EL (cell line): ENCODE measurements around the gene GAN.
A peak's percentile ranks its signal among the peaks of the same experiment; 100 is the strongest.
"Not testable (repeated sequence)": the region's sequence is repeated elsewhere in the genome, so short reads cannot be mapped to it uniquely, and the experiment has no call there.

Experiments
- DNase-seq: peaks from one replicate; pipeline ENCODE4 v3.0.0-alpha.2; 2016

GAN gene

DNA sequence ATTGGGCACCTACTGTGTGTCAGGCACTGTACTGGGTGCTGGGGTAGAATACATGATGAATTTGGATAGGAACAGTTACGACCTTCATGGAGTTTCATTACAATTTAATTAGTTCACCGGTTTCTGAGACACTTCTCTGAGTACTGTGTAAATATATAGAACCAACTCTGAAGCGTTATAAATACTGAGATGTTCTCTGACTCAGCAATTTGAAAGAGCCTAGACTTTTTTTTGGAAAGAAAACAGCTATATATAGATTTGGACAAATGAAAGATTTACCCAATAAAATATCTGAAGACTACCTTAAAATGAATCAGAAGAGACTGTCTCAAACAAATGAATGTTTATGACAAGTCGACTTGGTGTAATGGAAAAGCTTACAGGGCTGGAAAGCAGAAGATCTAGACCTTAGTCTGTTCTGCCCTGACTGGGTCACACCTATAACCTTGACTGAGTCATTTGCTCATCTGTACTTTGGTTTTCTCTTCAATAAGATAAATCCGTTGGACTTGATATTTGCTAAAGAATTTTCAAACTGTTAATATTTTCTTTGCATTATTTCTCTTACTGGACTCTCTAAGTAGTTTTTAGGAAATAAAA lies 4.6 kb upstream of the GAN start:
- no peak for DNase-seq

DNA sequence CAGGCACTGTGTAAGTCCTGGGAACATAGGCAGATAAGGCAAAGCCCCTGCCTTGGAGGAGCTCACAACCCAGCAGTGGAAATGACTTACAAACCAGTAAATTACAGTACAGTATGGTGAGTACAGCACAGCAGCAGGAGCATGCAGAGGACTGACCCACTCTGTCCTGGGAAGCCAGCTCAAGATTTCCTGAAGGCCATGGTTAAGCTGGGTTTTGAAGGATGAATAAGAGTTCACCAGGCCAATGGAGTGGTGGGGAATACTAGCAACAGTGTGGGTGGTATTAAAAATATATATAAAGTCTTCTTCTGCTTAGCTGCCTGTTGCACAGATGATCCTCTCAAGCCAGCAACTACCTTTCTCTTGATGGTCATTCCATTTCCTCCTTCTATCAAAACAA lies 3.0 kb upstream of the GAN start:
- DNase-seq, result no peak

DNA sequence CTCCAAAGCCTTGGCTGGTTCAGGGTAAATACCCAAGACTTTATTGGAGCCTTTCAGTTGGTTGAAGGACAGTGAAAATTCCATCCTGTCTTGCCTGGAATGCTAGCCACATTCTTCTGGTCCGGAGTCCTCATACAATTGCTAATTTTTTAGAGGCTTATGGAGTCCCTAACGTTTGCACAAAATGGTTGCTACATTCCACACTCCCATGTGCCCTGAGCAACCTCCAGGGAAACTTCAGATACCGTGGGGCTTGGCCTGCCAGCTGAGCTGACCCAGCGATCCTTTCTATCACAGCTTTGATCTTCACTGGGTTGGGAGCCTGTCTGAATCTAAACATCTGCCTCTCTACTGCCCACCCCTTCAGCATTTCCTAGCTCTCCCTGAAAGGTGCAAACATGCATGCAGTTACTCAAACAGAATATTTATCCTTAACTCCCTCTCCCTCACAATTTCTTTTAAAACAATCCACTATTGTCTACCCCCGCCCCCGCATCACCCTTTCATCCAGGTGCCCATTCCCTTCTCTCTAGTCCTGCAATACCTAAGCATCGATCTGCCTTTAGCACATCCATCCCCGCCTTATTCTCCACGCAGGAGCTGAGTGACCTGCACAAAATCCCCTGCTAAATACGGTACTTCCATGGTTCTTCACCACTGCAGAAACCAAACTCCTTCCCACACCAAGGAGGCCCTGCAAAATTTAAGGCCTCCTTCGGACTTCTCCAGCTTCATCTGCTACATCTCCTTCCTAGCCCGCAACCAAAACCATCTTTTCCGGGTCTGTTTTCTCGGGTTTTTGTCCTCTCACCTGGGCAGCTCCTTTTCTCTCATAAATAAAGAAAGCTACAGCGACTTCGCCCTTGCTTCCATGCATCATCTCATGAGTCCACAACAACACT lies 810 bp upstream of the GAN start:
- peak; percentile 46 for DNase-seq

DNA sequence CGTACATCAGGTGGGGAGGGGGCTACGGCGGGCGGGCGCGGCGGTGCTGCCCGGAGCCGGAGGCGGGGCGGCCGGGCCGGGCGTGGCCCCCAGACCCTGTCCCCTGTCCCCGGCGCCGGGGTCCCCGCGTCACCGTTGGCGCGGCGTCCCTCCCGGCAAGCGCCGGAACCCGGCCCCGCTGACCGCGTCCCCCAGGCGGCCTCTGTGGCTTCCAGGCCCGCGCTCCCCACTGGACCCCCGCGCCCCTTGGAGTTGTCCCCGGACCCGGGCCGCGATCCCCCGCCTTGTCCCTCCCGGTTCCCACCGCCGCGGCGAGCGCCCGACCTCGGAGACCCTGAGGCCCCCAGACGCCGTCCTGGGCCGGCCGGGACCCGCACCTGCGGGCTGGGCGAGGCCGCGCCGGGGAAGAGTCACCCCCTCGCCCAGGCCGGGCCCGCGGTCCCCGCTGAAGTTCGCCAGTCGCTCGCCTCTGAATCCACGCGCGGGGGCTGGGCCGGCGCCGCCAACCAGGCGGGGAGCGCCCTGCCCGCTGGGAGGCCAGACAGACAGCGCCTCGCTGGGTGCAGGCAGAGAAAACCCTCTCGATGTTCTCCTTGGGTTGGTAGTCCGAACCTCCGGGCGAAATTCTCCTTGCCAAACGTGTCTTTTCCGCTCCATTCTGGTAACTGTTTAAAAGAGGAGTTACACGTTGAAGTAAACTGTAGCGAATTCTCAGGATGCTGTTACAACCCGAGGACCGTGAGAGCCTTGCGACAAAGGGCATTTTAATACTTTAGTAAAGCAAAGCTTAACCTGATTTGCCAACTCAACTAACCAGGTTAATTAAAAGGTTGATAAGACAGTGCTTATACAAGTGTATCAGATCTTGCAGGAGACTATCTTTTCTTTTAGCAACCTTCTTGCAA lies 761 bp downstream of the GAN start:
- peak; percentile 63 for DNase-seq

DNA sequence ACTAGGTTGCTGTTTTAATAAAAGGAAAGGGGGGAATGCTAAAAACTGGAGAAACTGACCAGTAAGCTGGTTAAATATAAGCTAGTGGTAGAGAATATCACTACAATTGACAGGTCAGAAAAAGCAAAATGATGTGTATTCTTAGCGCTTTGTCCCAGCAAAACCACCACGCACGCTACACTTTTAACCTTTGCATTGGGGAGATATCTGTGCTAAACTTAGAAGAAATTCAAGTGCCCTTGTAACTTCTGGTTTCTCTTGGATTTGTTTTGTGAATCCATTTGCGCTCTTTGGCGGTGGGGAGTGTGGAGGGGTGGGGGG lies 1.4 kb downstream of the GAN start:
- DNase-seq, result no peak

DNA sequence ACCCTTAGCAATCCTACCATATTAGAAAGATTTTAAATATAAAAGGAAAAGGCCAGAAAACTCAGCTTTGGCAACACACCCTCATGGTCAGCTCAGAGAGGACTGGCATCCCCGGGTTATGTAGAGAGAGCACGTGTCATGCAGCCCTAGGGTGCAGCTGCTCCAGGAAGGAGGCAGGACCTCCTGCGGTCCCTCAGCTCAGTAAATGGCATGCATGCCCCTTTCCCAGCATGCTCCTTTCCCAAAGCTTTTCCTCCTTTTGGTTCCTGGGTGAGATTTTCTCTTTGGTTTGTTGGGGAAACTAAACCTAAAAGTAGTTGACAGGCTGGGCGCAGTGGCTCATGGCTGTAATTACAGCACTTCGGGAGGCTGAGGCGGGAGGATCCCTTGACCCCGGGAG lies 3.9 kb downstream of the GAN start:
- peak; percentile 50 for DNase-seq

DNA sequence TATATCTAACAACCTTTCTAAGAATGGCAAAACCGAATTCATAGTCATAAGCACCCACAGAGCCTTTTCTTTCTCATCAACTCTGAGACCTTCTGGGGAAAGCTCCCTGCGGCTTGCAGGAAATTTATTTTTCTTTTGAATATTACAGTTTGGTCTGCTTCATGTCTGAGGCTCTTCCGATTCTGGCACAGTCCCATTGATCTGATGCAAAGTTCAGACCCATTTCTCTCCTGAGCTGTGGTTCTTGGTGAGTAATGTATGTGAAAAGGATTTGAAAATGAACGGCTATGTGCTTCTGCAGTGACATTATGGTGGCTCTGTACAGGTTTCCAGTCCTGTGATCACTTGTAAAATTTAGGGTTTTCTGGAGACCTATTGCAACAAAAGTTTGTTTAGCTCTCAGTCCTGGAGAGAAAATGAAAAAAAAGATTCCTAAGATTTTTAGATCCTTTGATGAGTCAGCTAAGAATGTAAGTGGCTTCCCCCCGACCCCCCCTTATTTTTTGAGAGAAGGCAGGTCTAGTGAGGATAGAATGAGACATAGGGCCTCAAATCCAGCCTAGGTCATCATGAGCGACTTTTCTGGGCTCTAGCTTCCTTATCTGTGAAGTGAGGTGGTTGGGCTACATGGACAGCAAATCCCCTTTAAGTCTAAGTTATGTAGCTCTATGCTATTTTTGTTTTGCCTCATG lies 4.6 kb downstream of the GAN start:
- DNase-seq, result peak; percentile 87

DNA sequence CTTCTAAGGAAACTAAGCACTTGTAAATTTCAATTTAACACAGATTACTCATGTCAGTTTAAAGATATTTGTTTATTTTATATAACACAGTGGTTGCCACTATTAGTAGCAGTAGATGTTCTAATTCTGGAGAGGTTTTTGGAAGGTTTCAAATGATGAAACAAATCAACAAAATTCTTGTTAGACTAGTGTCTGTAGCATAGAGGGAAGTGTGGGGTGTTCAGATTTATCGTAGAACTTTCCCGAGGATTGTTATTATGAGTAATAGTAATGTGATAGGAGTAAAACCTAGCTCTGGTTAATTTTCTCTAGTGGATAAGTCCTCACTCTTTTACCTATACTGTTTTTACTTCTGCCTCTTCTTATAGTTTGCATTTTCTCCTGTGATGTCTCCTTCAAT lies 6.3 kb downstream of the GAN start:
- DNase-seq, result no peak

DNA sequence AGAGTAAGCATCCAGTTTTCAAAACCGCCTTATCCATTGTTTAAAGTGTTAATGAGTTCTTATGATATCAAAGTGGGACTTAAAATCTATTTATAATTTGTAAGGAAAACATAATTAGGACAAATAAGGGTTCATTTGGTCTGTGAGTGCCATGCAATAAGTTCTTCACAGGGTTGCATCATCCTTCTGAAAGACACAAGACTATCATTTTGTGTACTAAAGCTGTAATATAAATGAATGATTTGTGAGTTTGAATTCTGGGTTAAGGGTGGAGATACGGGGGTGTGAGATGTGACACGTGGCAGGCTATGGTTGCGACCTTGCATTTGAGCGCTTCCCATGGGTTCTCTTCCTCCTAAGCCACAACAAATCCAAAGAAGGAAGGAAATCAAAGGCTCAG lies 6.8 kb downstream of the GAN start:
- no peak for DNase-seq

DNA sequence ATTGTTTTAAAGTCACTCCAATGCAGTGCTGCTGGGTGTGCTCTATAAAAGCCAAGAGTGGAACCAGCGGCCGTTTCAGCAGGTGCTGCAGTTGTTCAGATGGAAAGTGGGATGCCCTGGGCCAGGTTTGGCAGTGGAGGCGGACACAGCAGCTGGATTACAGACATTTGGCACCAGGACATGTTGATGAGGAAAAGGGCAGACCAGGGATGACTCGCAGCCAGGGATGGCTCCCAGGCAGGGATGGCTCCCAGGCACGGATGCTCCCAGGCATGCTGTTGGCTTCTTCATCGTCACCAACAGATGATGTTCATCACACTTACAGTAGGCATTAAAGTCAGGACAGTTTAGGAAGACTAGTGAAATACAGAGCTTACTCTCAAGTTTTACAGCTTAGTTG lies 10.0 kb downstream of the GAN start:
- peak; percentile 47 for DNase-seq

DNA sequence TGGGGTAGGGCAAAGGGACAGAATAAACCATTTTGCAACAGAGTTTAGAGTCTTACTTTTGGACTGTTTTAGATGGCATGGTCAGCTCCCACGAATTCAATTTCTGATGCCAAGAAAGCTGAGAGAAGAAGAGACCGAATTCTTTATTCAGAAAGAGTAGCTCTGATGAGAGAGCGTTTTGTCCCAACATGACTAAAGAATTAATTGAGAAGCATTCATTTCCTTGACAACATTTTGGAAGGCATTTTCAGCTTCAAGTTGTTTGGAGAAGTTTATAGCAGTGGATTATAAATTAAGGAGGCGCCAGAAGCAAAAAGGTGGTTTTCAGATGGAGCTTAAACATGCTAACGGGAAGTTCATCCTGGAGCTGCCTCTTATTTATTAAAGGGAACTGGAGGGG lies 12.2 kb downstream of the GAN start:
- DNase-seq, result no peak

DNA sequence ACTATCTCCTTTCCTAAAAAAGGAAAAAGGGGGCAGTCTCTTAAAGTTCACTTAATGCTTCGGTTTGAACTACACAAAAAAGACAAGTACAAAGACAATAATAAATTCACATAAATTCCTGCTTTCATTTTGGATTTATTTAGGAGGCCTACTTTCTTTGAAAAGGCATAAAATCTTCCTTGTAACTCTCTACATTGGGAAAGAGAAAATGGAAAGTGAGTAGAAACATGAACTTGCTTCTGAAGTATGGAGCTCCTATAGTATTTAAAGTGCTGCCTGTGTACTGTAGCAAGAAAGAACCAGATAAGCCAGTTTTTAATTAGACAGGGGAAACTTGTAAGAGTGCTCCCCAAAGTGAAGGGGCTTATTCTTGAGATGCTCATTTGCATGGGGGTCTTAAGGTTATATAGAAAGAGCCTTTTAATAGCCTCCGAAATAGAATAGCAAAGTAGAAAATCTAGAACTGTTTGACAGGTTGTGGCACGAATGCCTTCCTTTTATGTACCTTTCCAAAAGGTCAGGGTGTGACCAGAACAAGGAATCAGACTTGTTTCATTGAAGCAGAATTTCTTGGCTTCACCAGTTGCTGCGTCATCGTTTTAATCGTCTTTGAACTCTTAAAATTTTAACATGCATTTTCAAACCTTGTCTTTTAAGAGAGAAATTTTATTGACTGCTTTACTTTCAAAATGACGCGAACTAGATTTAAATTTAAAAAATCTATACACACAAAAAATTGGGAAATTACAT lies 12.9 kb downstream of the GAN start:
- DNase-seq, result no peak

DNA sequence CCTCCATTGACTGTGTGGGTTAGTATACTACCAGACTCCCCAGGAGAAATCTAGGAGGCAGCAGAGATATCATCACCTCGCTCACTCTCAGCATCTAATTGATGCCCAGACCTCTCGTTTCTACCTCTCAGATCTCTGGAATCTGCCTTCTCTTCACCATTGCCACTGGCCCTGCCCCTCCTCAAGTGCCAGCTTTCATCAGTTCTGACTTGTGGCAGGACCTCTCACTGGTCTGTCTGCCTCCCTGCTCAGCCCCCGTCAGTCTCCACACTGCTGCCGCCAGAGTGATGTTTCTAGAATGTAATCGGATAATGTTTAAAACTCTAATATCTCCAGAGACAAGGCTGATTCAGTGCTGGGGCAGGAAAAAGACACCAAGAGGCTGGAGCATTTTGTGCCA lies 15.2 kb downstream of the GAN start:
- DNase-seq, result no peak

DNA sequence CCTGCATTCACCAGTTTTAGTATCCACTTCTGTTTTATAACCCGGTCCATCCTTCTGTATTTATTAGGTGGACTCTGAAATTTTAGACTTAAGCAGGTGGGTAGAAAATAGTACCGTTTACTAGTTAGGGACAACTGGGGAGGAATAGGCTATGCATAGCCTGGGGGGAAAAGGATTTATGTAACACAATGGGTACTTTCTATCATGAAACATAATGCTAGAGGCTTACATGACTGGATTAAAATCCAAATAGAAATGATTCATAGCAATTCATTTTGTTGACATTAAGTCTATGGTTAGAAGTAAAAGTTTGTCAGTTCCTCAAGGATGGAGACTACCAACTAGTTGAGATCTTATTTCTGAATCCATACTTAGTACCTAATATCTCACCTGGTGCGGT lies 18.6 kb downstream of the GAN start:
- DNase-seq, result no peak

DNA sequence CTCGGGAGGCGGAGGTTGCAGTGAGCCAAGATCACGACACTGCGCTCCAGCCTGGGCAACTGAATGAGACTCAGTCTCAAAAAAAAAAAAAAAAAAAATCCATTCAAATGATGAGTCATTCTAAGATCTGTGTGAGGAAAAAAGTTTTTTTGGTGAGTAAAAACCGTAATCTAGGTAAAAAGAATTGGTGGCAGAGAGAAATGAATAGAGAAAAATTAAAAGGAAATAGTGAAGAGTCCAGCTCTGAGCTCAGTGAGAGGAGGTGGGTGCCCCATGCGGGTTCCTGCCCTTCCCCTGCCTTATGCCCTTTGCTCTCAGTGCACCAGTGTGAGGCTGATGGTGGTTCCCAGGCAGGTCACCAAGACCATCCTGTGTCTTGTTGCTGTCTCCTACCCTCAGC lies 20.9 kb downstream of the GAN start:
- no peak for DNase-seq

DNA sequence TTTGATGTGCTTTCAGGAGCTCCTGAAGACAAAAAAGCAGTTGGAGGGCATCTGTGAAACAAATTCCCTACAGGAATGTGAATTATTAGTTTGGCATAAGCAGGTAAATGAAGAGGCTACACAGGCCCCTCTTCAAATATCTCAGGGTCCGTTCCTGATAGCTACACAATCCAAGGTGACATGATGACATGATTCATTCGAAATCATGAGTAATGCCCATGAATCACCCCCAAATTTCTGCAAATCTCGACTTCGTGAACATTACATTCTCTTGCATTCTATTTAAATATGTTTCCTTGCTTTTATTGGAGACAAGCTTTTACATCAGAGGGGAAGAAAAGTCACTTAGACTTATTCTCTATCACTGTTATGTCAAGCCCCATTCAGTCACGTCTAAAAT lies 22.3 kb downstream of the GAN start:
- peak; percentile 34 for DNase-seq

DNA sequence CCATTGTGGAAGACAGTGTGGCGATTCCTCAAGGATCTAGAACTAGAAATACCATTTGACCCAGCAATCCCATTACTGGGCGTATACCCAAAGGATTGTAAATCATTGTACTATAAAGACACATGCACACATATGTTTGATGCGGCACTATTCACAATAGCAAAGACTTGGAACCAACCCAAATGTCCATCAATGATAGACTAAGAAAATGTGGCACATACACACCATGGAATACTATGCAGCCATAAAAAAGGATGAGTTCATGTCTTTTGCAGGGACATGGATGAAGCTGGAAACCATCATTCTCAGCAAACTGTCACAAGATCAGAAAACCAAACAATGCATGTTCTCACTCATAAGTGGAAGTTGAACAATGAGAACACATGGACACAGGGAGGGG lies 30.4 kb downstream of the GAN start:
- not testable (repeated sequence) for DNase-seq

DNA sequence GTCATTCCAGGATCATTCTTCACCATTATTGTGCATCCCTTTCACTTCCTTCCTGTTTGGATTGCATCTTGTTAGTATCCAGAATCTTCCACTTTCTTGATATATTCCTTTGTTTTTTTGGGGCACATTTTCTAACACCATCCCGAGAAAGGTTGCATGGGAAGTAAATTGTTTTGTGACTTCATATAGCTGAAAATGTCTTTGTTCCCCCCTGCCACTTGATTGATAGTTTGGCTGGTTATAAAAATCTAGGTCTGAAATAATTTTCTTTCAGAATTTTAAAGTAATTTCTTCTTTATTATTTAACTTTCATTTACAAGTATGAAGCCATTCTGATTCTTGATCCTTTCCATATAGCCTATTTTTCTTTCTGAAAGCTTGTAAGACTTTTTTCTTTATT lies 32.7 kb downstream of the GAN start:
- DNase-seq, result no peak

DNA sequence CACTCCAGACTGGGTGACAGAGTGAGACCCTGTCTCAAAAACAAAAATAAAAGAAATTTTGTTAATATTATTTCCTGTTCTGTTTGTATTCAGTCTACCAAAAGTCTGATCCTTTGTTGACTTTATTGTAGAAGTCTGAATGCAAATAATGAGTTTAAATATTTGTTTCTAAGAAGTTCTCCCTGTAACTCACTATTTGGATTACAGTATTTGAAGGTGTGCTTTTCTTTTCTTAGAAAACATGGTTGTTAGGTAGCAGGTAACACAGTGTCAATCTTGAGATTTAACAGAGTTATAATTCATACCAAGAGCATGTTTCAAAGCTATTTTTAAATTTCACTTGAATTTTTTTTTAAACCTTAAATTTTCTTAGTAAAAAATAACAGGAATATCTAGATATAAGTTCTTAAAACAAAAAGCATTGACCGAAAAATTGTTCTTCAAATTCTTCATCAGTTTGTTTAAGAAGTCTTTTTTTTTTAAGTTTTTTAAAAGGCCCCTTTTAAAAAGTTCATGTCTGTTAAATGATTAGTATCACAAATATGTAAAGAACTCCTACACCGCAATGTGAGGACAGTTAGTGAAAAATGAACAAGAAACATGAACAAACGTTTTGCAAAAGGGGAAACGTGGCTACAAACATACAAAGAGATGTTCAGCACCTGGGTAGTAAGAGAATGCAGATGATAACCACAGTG lies 35.0 kb downstream of the GAN start:
- no peak for DNase-seq

DNA sequence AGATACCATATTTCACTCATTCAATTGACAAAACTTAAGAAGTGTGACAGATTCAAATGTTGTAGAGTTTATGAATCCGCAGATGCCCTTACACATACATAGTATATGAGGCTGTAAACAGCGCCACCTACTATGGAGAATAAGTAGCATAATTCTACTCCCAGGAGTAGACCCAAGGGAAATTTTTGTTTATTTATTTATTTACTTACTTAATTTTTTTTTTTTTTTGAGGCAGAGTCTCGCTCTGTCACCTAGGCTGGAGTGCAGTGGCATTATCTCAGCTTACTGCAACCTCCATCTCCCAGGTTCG lies 35.5 kb downstream of the GAN start:
- DNase-seq, result no peak

DNA sequence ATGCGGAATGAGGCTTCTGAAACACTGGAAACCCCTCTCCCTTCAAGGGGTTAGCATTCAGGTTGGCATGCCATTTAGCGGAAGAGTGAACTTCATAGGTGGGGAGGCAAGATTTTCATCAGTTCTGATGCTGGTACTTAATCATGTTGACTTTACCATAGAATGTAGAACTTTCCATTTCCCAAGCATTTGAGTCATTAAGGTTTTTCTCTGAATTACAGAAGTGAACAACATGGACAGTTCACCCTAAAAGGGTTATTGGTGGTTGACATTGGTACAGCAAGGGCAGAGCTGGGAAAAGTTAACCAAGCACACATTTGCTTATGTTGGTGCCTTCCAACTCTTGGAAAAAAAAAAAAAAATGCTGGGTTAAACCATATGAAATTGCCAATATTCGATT lies 39.1 kb downstream of the GAN start:
- DNase-seq, result no peak

DNA sequence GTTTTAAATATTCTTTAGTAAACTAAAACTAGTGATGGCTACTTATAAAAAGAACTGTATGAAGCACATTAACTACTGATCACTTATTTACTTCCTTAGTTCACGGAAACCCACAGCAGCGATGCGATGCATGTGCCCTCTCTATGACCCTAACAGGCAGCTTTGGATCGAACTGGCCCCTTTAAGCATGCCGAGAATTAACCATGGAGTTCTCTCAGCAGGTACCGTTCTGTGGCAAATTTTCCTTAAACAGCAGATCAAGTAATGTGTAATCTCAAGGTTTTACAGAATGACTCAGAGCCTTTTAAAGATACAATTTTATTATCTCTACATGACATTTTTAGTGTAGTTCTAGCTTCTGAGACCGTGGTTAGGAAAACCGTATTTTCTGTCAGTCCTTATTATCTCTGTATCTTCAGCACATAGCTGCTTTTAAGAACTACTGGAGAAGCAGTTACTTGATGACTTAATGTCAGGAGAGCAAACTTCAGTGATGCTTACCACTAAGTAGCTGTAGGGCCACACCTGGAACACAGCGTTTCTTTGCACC lies 43.0 kb downstream of the GAN start:
- DNase-seq, result no peak
